SK-N-SH (cell line): ENCODE results near the gene HS6ST1. TPM values are rescaled to one million over a fixed set of nuclear protein-coding genes. Genes with fewer than 3 reads are reported as not detected.

Experiments
- CTCF ChIA-PET: fragments of 300-600, 350-600 bp; formaldehyde crosslinking; extraction: SDS; loops from one replicate; lab custom pipeline; 2021; lab: Yijun Ruan, JAX
- POLR2A ChIA-PET: fragments of 350-600 bp; sonication (Branson Sonifier 250); formaldehyde crosslinking; extraction: SDS; loops from one replicate; lab custom pipeline; 2020; ENCODE audit warnings: antibody characterized with exemption, inconsistent platforms; lab: Yijun Ruan, JAX
- DNase-seq: peaks from one replicate; pipeline ENCODE4 v3.0.0; 2012
- H2AFZ ChIP-seq: fragments of 200-600 bp; sonication (generic); 2 replicates; pipeline ENCODE4 v1.8.1; 2016; ENCODE audit warnings: antibody characterized with exemption, mild to moderate bottlenecking, low read depth
- H3F3A ChIP-seq: fragments of 200-600 bp; sonication (generic); replicated peaks from 2 replicates; pipeline ENCODE3; 2016; ENCODE audit warnings: antibody characterized with exemption, mild to moderate bottlenecking; ENCODE audit not compliant: insufficient read depth
- H3K27ac ChIP-seq, 2 experiments: fragments of 200-500 bp in 1 of 2; fragments of 200-600 bp in 1 of 2; sonication (Bioruptor generic) in 1 of 2; sonication (generic), shearing (Covaris generic) in 1 of 2; 2 replicates each; pipeline versions ENCODE4 v1.5.1 to v1.6.1; 2014 to 2016; ENCODE audit warnings: low read depth in 2 of 2, inconsistent platforms in 1 of 2, low read length in 1 of 2, mild to moderate bottlenecking in 1 of 2, mixed read lengths in 1 of 2
- H3K27me3 ChIP-seq: fragments of 200-600 bp; sonication (generic), shearing (Covaris generic); 2 replicates; pipeline ENCODE4 v1.6.1; 2016; ENCODE audit warnings: mixed run types; ENCODE audit not compliant: insufficient read depth
- H3K36me3 ChIP-seq, 2 experiments: fragments of 200-500 bp in 1 of 2; fragments of 200-600 bp in 1 of 2; sonication (Bioruptor generic) in 1 of 2; sonication (generic) in 1 of 2; replicated peaks in 1 of 2; 2 replicates each; pipeline versions ENCODE3 to v1.5.1; 2014 to 2016; ENCODE audit warnings: low read length in 1 of 2, mild to moderate bottlenecking in 1 of 2; ENCODE audit not compliant: insufficient read depth in 2 of 2, control insufficient read depth in 1 of 2
- H3K4me1 ChIP-seq, 2 experiments: fragments of 200-500 bp in 1 of 2; fragments of 200-600 bp in 1 of 2; sonication (Bioruptor generic) in 1 of 2; sonication (generic), shearing (Covaris generic) in 1 of 2; 2 replicates each; pipeline versions ENCODE4 v1.5.1 to v1.6.1; 2014 to 2016; ENCODE audit warnings: low read depth in 1 of 2, low read length in 1 of 2, mixed run types in 1 of 2; ENCODE audit not compliant: insufficient read depth in 2 of 2, control insufficient read depth in 1 of 2
- H3K4me2 ChIP-seq: fragments of 200-600 bp; sonication (generic), shearing (Covaris generic); 2 replicates; pipeline ENCODE4 v1.6.1; 2017; ENCODE audit warnings: mixed run types
- H3K4me3 ChIP-seq, 2 experiments: fragments of 200-500 bp in 1 of 2; fragments of 200-600 bp in 1 of 2; sonication (Bioruptor generic) in 1 of 2; sonication (generic), shearing (Covaris generic) in 1 of 2; 2 replicates each; pipeline versions ENCODE4 v1.5.1 to v1.8.1; 2014 to 2016; ENCODE audit warnings: low read depth in 2 of 2, inconsistent platforms in 1 of 2, low read length in 1 of 2, mild to moderate bottlenecking in 1 of 2, mixed read lengths in 1 of 2, moderate library complexity in 1 of 2
- H3K79me2 ChIP-seq: fragments of 200-600 bp; sonication (generic); 2 replicates; pipeline ENCODE4 v1.8.1; 2017; ENCODE audit warnings: mild to moderate bottlenecking; ENCODE audit not compliant: insufficient read depth
- H3K9ac ChIP-seq: fragments of 200-600 bp; sonication (generic); 2 replicates; pipeline ENCODE4 v1.6.1; 2017; ENCODE audit warnings: mixed run types
- H3K9me2 ChIP-seq: fragments of 200-600 bp; sonication (generic); 2 replicates; pipeline ENCODE4 v1.6.1; 2017; ENCODE audit warnings: mixed run types
- H3K9me3 ChIP-seq: fragments of 200-600 bp; sonication (generic); 2 replicates; pipeline ENCODE4 v1.6.1; 2017; ENCODE audit warnings: mixed run types, mild to moderate bottlenecking, moderate library complexity
- H4K20me1 ChIP-seq: fragments of 200-600 bp; sonication (generic); 2 replicates; pipeline ENCODE4 v1.6.1; 2017; ENCODE audit warnings: mild to moderate bottlenecking, mixed run types; ENCODE audit not compliant: insufficient read depth
- CHD2 ChIP-seq: fragments of 150-350 bp; IDR thresholded peaks from 2 replicates; pipeline ENCODE4 v1.6.1; 2018; ENCODE audit warnings: low read length; ENCODE audit not compliant: partially characterized antibody
- CTCF ChIP-seq: fragments of 200-600 bp; sonication (generic); IDR thresholded peaks from 2 replicates; pipeline ENCODE4 v1.6.1; 2017; ENCODE audit warnings: antibody characterized with exemption, mild to moderate bottlenecking, moderate library complexity
- ELF1 ChIP-seq: IDR thresholded peaks from 2 replicates; pipeline ENCODE4 v1.4.0; 2012
- EP300 ChIP-seq, 2 experiments: IDR thresholded peaks; 2 replicates each; pipeline versions ENCODE4 v1.4.0 to v1.6.1; 2012; ENCODE audit warnings: borderline replicate concordance in 1 of 2, low read depth in 1 of 2, low read length in 1 of 2
- FOSL2 ChIP-seq: IDR thresholded peaks from 2 replicates; pipeline ENCODE4 v1.4.0; 2012; ENCODE audit warnings: low read depth, mild to moderate bottlenecking, moderate library complexity, borderline replicate concordance
- FOXJ3 ChIP-seq: sonication (generic); formaldehyde crosslinking; IDR thresholded peaks from 2 replicates; pipeline ENCODE4 v1.5.1; 2020; ENCODE audit warnings: mild to moderate bottlenecking, missing genetic modification reagents
- MEF2A ChIP-seq: IDR thresholded peaks from 2 replicates; pipeline ENCODE4 v1.4.0; 2012; ENCODE audit warnings: low read depth, borderline replicate concordance
- NFIC ChIP-seq: IDR thresholded peaks from 2 replicates; pipeline ENCODE4 v1.4.0; 2012; ENCODE audit warnings: borderline replicate concordance
- POLR2AphosphoS5 ChIP-seq: IDR thresholded peaks from 2 replicates; pipeline ENCODE4 v1.6.1; 2012; ENCODE audit warnings: low read depth, low read length
- REST ChIP-seq: IDR thresholded peaks from 2 replicates; pipeline ENCODE4 v1.6.1; 2012; ENCODE audit warnings: mild to moderate bottlenecking, low read depth, low read length, moderate library complexity
- RFX5 ChIP-seq: IDR thresholded peaks from 2 replicates; pipeline ENCODE4 v1.6.1; 2012; ENCODE audit warnings: mild to moderate bottlenecking, improper control_type of control experiment, low read length
- TAF1 ChIP-seq: IDR thresholded peaks from 2 replicates; pipeline ENCODE4 v1.6.1; 2012; ENCODE audit warnings: low read depth, mild to moderate bottlenecking, low read length, moderate library complexity, borderline replicate concordance
- TCF12 ChIP-seq: IDR thresholded peaks from 2 replicates; pipeline ENCODE4 v1.4.0; 2012
- TEAD4 ChIP-seq: IDR thresholded peaks from 2 replicates; pipeline ENCODE4 v1.4.0; 2012; ENCODE audit warnings: mild to moderate bottlenecking, borderline replicate concordance; ENCODE audit not compliant: insufficient read depth
- USF1 ChIP-seq: IDR thresholded peaks from 2 replicates; pipeline ENCODE4 v1.4.0; 2012; ENCODE audit warnings: low read depth, borderline replicate concordance
- WGBS: methylation state at CpG from one replicate; pipeline ENCODE4 v1.1.6; 2017; ENCODE audit warnings: low lambda C conversion rate; 5-methylcytosine and 5-hydroxymethylcytosine counted together
- polyA plus RNA-seq, 3 experiments: library from polyadenylated mRNA; depleted of rRNA; stranded (reverse); fragments of >200 nt; gene quantifications; 2 replicates each; pipeline ENCODE4 v1.2.3, GENCODE V29; 2012

HS6ST1 gene
- polyA plus RNA-seq, 1 of the 3 experiments (the other 2 are of a cell fraction): 5.9 TPM

- no peaks in the 10 kb centered on the region for H3F3A ChIP-seq
- H3K4me1 ChIP-seq: peaks cover 1 to 23% of the 10 kb centered on the region in 2 experiments; a peak in 2 of 4 replicates
- POLR2A ChIA-PET: interaction anchor here (1.5 kb wide), 1 partner anchor 7 kb away, joined by 5 read pairs; no protein-coding TSS in a partner anchor
- H3K9me3 ChIP-seq: no peaks in the 10 kb centered on the region
- no peaks in the 10 kb centered on the region for H3K79me2 ChIP-seq
- 79% methylated on average over 11 of the region's 23 CpGs for WGBS
- H4K20me1 ChIP-seq: no peaks in the 10 kb centered on the region
- no peaks in the 10 kb centered on the region for H3K9me2 ChIP-seq
- no peak overlapping the region for H2AFZ ChIP-seq
- H3K4me2 ChIP-seq: no peak overlapping the region
- no peaks in the 10 kb centered on the region for H3K27me3 ChIP-seq
- no peak for DNase-seq
- H3K27ac ChIP-seq: no peak overlapping the region
- TF ChIP-seq FOXJ3 (CRISPR knock-in tag) (no peak), ELF1 (no peak), POLR2AphosphoS5 (no peak), TEAD4 (no peak), CTCF (no peak), MEF2A (no peak), EP300 (IDR thresholded peaks at IDR 0.05; ENCODE audit: borderline replicate concordance in 1 of 2, low read depth in 1 of 2, low read length in 1 of 2) (no peak), RFX5 (no peak), TCF12 (no peak), USF1 (no peak)
- no peaks in the 10 kb centered on the region for H3K36me3 ChIP-seq
- CTCF ChIA-PET: no interaction called here
- H3K4me3 ChIP-seq: no peak overlapping the region
- no peak overlapping the region for H3K9ac ChIP-seq
These were observed 49.1 kb upstream of the HS6ST1 start for GRCh38 chr2:128367601-128368359.

GRCh38 chr2:128366713-128367511 lies 48.2 kb upstream of the HS6ST1 start:
- no peaks in the 10 kb centered on the region for H3K36me3 ChIP-seq
- no peak for DNase-seq
- H3K4me3 ChIP-seq: no peak overlapping the region
- no peak overlapping the region; a peak in 1 of 4 replicates for H3K27ac ChIP-seq
- H3K4me1 ChIP-seq: peaks cover 5 to 28% of the 10 kb centered on the region in 2 experiments; a peak in 2 of 4 replicates
- no peaks in the 10 kb centered on the region for H3F3A ChIP-seq
- no peaks in the 10 kb centered on the region for H3K27me3 ChIP-seq
- H4K20me1 ChIP-seq: no peaks in the 10 kb centered on the region
- POLR2A ChIA-PET: interaction anchor here (1.5 kb wide), 1 partner anchor 8 kb away, joined by 5 read pairs; no protein-coding TSS in a partner anchor
- H3K4me2 ChIP-seq: no peak overlapping the region
- WGBS: 59% methylated on average over 9 of the region's 10 CpGs
- CTCF ChIA-PET: interaction anchor here (1.0 kb wide), 1 partner anchor 9 kb away, joined by 3 read pairs; no protein-coding TSS in a partner anchor
- no peaks in the 10 kb centered on the region for H3K9me2 ChIP-seq
- H3K9me3 ChIP-seq: no peaks in the 10 kb centered on the region
- no peak overlapping the region for H2AFZ ChIP-seq
- no peak overlapping the region for H3K9ac ChIP-seq
- H3K79me2 ChIP-seq: no peaks in the 10 kb centered on the region
- no peak for TF ChIP-seq MEF2A
- no peak for TF ChIP-seq NFIC
- no peak for TF ChIP-seq REST
- TF ChIP-seq TAF1: no peak
- no peak for TF ChIP-seq CHD2
- no peak for TF ChIP-seq FOXJ3 (CRISPR knock-in tag)
- TF ChIP-seq CTCF: no peak
- TF ChIP-seq POLR2AphosphoS5: no peak
- TF ChIP-seq FOSL2: no peak
